ENCODE data around the gene CALM3.

The CALM3 gene

DNA sequence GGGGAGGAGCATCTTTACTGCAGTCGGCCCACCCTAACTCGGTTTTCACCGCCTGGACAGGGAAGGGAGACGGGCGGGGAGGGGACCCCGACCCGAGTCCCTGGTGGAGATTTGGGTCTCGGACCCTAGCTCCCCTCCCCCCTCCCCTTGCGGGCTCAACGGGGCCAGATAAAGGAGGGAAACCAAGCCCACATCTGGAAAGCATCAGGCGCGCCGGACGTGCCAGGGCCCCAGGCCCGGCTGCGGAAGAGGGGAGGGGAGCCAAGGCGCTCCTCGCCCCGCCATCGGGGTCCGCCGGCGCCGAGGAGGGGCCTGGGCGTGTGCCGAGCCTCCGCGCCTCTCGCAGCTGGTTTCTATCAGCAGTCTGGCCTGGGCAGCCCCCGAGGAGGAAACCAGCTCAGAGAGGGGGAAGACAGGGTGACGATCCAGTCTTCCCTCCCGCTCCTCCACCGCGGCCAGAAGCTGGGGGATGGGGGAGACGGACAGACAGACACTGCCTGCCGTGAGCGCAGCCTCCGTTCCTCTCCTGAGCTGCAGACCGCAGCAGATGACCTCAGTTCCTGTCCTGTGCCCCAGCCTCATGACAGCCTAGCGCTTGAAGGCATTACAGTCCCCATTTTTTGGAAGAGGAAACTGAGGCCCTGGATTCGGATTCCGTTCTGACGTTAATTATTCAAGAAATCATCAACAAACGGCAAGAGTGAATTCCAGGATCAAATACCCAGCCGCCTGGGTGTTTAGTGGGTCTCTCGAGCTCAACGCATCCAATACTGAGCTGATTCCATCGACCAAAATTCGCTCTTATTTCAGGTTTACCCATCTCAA lies 38.4 kb downstream of the CALM3 start:
- DNase-seq = no peak

DNA sequence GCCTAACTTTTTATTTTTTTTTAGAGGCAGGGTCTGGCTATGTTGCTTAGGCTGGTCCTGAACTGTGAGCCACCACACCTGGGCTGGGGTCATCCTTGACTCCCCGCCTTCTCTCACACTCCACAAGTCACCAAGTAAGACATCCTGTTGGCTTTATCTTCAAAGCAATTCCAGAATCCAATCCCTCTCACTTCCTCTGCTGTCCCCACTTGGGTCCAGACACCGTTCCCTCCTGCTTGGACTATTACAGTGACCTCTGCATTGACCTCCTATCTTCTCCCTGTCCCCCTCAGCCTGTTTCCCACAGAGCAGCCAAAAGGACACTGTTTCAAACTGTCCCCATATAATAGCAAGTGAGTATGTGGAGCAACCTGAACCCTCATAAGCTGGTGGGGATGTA lies 39.5 kb downstream of the CALM3 start:
- no peak for DNase-seq

DNA sequence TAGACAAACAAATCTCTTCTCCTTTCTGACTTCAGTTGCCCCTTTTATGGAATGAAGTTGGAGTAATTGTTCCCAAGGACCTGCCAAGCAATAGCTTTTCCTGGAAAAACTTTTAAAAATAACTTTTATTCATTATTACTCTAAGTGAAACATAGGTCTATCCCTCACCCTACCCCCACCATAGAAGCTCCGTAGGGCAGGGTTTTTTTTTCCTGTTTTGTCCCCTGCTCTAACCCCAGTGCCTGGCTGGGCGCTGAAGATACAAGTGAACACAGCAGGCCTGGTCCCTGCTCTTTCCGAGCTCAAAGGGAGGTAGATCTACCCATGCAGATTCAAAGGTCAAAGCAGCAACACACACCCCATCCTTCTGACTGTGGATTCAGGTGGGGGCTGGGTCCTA lies 43.6 kb downstream of the CALM3 start:
- DNase-seq = no peak

DNA sequence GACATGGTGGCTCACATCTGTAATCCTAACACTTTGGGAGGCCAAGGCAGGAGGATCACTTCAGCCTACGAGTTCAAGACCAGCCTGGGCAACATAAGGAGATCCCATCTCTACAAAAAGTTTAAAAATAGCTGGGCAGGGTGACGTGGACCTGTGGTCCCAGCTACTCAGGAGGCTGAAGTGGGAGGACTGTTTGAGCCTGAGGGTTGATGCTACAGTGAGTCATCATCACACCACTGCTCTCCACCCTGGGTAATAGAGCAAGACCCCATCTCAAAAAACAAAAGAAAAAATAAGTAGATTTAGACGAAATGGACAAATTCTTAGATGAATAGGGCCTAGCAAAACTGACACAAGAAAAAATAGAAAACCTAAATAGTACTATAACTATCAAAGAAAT lies 45.3 kb downstream of the CALM3 start:
- DNase-seq = no peak

DNA sequence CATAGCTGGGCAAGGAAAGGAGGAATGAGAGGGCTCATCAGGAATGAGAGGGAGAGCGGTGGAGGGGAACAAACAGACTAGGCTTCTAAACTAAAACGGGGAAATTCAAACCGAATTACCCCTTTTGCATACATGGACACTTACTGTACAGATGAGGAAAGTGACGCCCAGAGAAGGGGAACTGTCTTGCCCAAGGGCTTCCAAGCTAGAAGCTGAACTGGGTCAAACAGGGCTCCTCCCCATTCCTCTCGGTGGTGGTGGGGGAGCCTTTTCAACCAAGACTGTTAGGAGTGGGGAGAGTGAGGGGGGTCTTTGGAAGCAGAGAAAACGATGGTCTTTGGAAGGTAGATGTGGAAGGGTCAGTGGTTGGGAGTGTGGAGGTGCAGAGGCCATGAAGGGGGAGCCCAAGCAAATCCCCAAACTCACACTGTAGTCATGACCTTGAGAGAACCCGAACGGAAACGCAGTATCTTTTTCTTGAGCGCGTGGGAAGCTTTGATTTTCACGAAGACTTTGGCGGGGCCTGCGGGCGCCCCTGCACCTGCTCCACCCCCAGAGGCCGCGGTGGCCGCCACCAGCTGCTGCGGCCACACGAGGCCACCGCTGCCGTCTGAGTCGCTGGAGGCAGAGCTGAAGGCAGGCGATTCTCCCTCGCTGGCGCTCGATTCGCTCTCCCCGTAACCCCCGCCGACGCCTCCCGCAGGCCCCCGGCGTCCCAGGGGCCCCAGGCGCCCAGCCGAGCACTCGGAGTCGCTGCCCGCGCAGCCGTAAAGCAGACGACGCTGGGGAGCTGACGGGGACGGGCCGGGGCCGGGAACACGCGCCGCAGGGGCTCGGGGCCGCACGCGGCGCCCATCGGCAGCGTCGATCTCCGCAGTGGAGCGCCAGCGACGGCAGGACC lies 47.2 kb downstream of the CALM3 start:
- no peak for DNase-seq

DNA sequence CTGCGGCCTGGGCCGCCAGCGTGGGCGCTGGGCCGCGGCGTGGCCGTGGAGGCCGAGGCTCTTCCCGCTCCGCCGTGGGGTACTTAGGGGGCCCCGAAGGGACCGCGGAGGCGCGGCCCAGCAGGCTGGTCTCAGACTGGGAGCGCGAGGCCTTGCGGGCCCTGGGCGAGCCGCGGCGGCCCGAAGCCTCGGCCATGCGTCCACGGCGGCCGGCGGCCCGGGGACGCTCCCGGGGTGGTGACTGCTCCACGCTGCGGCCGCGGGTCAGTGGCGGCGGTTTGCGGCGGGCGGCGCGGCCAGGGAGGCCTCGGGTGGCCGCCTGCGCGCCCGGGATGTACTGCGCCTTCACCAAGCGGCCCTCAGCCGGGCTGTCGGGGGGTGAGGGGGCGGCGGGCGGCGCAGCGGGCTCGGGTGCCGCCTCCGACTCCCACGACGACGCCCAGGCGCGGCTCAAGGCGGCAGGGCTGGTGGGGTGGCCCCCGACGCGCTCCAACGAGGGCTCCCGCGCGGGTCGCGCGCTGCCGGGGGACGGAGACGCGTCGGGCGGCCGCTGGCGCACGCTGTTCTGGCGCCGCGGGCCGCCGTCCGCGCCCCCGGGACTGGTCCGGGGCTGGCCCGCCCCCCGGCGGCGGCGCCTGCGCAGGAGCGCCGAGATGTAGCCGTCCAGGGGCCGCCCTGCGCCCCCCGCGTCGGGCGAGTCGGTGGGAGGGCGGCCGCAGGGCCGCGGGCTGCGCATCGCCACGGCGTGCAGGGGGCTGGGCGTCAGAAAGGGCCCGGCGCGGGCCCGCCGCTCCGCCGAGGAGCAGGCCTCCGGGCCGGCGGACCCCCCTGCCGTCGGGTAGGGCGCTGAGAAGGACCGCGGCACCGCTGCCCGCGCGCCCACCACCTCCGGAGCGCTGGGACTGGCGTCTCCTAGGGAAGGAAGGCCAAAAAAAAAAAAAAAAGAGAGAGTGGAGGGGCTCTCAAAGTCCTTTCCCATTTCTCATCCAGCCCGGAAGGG lies 48.1 kb downstream of the CALM3 start:
- no peak for DNase-seq

DNA sequence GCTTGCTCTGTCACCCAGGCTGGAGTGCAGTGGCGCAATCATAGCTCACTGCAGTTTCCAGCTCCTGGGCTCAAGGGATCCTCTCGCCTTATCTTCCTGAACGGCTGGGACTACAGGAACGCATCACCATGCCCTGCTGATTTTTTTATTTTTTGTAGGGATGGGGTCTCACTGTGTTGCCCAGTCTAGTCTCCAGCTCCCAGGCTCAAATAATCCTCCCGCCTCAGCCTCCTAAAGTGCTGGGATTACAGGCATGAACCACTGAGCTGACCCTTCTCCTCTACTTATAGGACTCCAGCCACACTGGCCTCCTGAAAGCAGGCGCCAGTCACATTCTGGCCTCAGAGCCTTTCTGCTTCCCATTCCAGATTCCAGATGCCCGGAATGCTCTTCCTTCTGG lies 49.3 kb downstream of the CALM3 start:
- DNase-seq = no peak

DNA sequence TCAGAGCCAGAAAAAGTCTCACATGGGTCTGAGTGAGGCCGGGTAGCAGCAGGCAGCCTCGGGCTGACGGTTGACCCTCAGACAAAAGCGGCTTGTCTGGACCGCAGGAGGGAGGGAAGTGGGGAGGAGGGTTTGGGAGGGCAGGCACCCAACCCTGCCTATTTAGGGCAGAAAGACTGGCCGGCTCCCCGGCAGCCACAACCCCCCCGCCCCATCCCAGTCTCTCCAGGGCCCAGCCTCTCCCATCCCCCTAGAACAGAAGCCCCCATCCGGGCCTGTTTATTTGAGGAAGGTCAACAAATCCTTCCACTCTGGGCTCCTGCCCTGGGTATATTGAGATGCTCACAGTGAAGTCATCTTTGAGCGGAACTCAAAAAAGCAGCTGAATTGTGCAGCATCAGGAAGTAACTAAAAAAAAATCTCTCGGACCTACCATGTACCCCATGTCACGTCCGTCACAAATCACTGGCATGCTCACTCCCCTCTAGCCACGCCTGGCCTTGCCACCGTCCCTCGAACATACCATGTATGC lies 53.6 kb downstream of the CALM3 start:
- no peak for DNase-seq

DNA sequence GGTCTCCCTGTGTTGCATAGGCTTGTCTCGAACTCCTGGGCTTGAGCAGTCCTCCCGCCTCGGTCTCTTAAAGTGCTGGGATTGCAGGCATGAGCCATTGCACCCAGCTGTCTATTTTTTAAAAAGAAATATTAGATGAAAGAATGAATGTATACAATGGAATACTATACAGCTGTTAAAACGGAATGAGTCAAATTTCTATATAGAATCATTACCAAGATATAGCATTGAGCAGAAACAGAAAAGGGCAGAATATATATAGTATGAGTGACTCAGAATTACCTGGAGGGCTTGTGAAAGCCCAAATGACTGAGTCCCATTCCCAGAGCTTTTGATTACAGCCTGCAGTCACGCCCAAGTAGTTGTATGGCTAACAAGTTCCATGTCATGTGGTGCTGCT lies 55.4 kb downstream of the CALM3 start:
- no peak for DNase-seq

DNA sequence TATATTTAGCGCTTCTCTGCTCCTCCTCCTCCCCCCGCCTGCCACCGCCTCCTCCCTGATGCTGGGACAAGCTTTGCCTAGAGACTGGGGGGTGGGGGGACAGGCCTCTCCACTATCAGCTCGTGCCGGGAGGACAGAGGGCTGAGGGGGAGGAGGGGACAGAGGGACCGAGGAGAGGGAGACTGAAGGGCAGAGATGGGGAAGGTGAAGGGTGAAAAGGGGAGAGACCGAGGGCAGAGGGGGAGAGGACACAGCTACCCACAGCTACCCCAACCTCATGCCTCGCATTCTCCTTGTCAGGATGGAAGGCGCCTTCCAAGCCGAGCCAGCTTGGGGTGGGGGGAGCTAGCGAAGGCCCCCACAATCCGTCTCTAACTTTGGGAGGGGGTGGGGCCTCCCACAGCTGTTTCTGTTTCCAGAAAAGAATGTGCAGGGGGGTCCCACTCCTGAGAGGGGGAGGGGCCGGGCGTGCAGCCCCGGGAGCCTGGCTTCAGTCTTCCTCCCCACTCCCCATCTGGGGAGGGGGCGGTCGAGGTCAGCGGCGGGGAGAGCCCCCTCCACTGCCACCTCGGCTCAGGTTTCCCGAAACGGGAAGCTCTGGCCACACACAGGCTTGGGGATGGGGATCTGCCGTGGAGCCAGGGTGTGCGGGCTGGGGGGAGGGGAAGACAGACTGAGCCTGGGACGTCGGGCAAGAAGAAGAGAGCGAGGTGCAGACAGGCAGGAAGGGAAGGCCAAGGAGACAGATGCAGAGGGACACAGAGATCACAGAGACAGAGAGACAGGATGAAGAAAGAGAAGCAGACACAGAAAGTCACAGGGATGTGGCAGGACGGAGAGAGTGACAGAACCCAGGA lies 58.2 kb downstream of the CALM3 start:
- DNase-seq = no peak

DNA sequence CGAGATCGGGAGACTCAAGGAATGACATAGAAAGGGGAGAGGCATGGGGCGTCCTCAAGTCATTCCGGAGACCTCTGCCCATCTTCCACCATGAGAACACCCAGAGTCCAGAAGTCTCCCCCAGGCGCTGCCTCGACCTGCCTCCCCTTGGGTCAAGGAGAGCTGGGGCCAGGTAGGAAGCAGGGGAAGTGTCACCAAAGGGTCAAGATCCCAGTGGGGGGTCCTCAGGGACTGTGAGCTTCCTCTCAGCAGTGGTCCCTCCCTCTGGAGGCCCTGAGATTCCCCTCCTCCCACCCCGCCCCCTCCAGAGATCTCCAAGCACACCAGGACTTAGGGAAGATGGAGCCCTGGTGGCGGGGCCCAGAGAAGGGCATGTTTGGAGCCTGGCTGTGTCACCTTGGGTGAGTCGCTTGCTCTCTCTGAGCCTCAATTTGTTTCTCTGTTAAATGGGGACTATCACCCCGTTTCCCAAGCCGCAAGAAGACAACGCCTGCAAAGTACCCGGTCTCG lies 58.9 kb downstream of the CALM3 start:
- no peak for DNase-seq

Measured in effector CD8-positive, alpha-beta T cell (primary cell).